DND-41 (cell line): ENCODE measurements around the gene DHX29.

Source experiments
- ATAC-seq: fragments of 200-7000 bp; cut with Tn5 transposase; 3 replicates; pipeline ENCODE4 v1.9.1; 2021; ENCODE audit warnings: low read depth; ENCODE audit not compliant: insufficient read depth
- DNase-seq: peaks from one replicate; pipeline ENCODE4 v3.0.0-alpha.2; 2020
- H2AFZ ChIP-seq: 2 replicates; pipeline ENCODE4 v1.6.0; 2012; ENCODE audit warnings: low read depth, low read length
- H3K27ac ChIP-seq: 2 replicates; pipeline ENCODE4 v1.5.1; 2012; ENCODE audit warnings: low read length, inconsistent platforms
- H3K27me3 ChIP-seq: fragments of 200-600 bp; sonication (generic); 2 replicates; pipeline ENCODE4 v1.6.0; 2012; ENCODE audit warnings: low read length, mild to moderate bottlenecking, inconsistent platforms; ENCODE audit not compliant: insufficient read depth, poor library complexity
- H3K36me3 ChIP-seq: 2 replicates; pipeline ENCODE4 v1.5.1; 2012; ENCODE audit warnings: low read length, inconsistent platforms; ENCODE audit not compliant: insufficient read depth
- H3K4me1 ChIP-seq: 2 replicates; pipeline ENCODE4 v1.5.1; 2012; ENCODE audit warnings: mild to moderate bottlenecking, low read length; ENCODE audit not compliant: insufficient read depth
- H3K4me2 ChIP-seq: 2 replicates; pipeline ENCODE4 v1.6.0; 2012; ENCODE audit warnings: mild to moderate bottlenecking, moderate library complexity, low read length, inconsistent platforms; ENCODE audit not compliant: insufficient read depth
- H3K4me3 ChIP-seq, 2 experiments: fragments of 200-600 bp in 1 of 2; shearing (Covaris generic) in 1 of 2; 2 replicates each; pipeline ENCODE4 v1.5.1; 2012 to 2016; ENCODE audit warnings: inconsistent platforms in 2 of 2, low read length in 2 of 2, mild to moderate bottlenecking in 2 of 2, low read depth in 1 of 2, moderate library complexity in 1 of 2
- H3K79me2 ChIP-seq: 2 replicates; pipeline ENCODE4 v1.6.0; 2012; ENCODE audit warnings: low read length, inconsistent platforms; ENCODE audit not compliant: insufficient read depth
- H3K9ac ChIP-seq: 2 replicates; pipeline ENCODE4 v1.6.0; 2012; ENCODE audit warnings: low read depth, mild to moderate bottlenecking, inconsistent platforms, low read length, moderate library complexity
- H3K9me3 ChIP-seq: 2 replicates; pipeline ENCODE4 v1.5.1; 2012; ENCODE audit warnings: low read length, moderate library complexity, mild to moderate bottlenecking, inconsistent platforms; ENCODE audit not compliant: insufficient read depth, severe bottlenecking
- H4K20me1 ChIP-seq: 2 replicates; pipeline ENCODE4 v1.6.0; 2012; ENCODE audit warnings: low read length; ENCODE audit not compliant: insufficient read depth
- EZH2 ChIP-seq: IDR thresholded peaks from 3 replicates; pipeline ENCODE4 v1.6.1; 2012; ENCODE audit warnings: borderline replicate concordance, low read depth, mild to moderate bottlenecking, moderate library complexity, low read length, inconsistent platforms; ENCODE audit not compliant: severe bottlenecking
- TF ChIP-seq, protein P1 (sequence below): IDR thresholded peaks from 2 replicates; pipeline ENCODE4 v1.5.1; 2012; ENCODE audit warnings: borderline replicate concordance, low read length, moderate library complexity, mild to moderate bottlenecking; ENCODE audit not compliant: poor library complexity, severe bottlenecking; ENCODE audit errors: extremely low read depth

DHX29 gene

DNA sequence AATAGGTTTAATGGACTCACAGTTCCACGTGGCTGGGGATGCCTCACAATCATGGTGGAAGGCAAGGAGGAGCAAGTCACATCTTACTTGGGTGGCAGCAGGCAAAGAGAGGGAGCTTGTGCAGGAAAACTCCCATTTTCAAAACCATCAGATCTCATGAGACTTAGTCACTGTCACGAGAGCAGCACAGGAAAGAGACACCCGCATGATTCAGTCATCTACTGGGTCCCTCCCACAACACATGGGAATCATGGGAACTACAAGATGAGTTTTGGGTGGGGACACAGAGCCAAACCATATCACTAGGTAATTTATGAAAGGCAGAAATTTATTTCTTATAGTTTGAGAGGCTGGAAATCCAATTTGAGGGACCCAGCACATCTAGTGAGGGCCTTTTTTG, 40.3 kb upstream of the DHX29 start:
- no peak overlapping the region for H3K9ac ChIP-seq
- H3K36me3 ChIP-seq = peaks cover 91% of the 10 kb centered on the region
- 0 out of 2 replicates have a peak, but pooled peaks cover 2% of the 10 kb centered on the region for H3K79me2 ChIP-seq
- no peak for TF ChIP-seq EZH2
- TF ChIP-seq, protein P1, sequence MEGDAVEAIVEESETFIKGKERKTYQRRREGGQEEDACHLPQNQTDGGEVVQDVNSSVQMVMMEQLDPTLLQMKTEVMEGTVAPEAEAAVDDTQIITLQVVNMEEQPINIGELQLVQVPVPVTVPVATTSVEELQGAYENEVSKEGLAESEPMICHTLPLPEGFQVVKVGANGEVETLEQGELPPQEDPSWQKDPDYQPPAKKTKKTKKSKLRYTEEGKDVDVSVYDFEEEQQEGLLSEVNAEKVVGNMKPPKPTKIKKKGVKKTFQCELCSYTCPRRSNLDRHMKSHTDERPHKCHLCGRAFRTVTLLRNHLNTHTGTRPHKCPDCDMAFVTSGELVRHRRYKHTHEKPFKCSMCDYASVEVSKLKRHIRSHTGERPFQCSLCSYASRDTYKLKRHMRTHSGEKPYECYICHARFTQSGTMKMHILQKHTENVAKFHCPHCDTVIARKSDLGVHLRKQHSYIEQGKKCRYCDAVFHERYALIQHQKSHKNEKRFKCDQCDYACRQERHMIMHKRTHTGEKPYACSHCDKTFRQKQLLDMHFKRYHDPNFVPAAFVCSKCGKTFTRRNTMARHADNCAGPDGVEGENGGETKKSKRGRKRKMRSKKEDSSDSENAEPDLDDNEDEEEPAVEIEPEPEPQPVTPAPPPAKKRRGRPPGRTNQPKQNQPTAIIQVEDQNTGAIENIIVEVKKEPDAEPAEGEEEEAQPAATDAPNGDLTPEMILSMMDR = no peak
- ATAC-seq = no peak
- no peaks in the 10 kb centered on the region for H3K4me1 ChIP-seq
- no peak overlapping the region for H2AFZ ChIP-seq
- H3K27ac ChIP-seq = no peak overlapping the region
- DNase-seq = no peak
- no peaks in the 10 kb centered on the region for H3K27me3 ChIP-seq
- H3K9me3 ChIP-seq = no peaks in the 10 kb centered on the region
- H3K4me2 ChIP-seq = no peak overlapping the region
- no peaks in the 10 kb centered on the region for H4K20me1 ChIP-seq
- H3K4me3 ChIP-seq = no peak overlapping the region

DNA sequence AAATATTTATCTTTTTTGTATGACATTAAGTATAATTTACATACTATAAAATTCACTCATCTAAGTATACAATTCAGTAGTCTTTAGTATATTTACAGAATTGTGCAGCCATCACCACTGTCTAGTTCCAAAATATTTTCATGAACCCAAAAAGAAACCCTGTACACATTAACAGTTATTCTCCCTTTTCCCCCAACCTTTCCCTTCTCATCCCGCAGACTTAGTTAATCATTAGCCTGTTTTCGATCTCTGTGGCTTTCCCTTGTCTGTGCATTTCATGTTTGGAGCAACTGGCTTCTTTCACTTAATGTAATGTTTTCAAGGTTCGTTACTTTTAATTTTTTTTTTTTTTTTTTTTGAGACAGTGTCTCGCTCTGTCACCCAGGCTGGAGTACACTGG, 37.8 kb upstream of the DHX29 start:
- Histone ChIP-seq H3K27ac (no peak overlapping the region), H3K4me2 (no peak overlapping the region), H3K79me2 (0 out of 2 replicates have a peak, but pooled peaks cover 3% of the 10 kb centered on the region), H3K9ac (no peak overlapping the region), H3K36me3 (peaks cover 92% of the 10 kb centered on the region), H3K27me3 (no peaks in the 10 kb centered on the region), H3K4me1 (no peaks in the 10 kb centered on the region), H2AFZ (no peak overlapping the region), H3K4me3 (no peak overlapping the region), H4K20me1 (no peaks in the 10 kb centered on the region), H3K9me3 (no peaks in the 10 kb centered on the region)
- TF ChIP-seq EZH2 = no peak
- TF ChIP-seq, protein P1 = no peak
- no peak for ATAC-seq
- no peak for DNase-seq

DNA sequence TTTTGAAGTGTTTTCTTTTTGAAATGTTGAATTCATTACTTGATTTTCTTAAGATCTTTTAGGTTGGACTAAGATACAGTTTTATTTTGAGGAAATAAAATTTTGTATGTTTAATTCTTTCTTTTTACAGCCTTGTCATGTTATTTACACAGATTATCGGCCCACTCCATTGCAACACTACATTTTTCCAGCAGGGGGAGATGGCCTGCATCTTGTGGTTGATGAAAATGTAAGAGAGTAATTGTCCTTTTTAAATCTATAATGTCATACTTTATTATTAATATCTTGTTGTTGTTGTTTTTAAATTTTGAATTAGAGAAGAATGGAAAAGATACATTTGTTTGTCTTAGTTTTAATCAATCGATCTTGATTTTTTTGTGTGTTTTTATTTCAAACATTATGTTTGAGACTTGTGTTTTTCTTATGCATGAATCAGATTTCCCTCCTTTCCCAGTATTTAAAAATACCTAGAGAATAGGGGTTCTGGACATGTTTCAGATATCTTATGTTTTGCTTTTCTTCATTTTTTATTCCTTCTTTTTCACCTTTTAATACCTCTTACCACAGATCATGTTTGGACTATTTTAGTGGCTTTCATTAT, 37.0 kb upstream of the DHX29 start:
- Histone ChIP-seq H2AFZ (no peak overlapping the region), H4K20me1 (no peaks in the 10 kb centered on the region), H3K4me2 (no peak overlapping the region), H3K27me3 (no peaks in the 10 kb centered on the region), H3K4me1 (no peaks in the 10 kb centered on the region), H3K9ac (no peak overlapping the region), H3K36me3 (peaks cover 83% of the 10 kb centered on the region), H3K27ac (no peak overlapping the region), H3K79me2 (0 out of 2 replicates have a peak, but pooled peaks cover 3% of the 10 kb centered on the region), H3K4me3 (no peak overlapping the region), H3K9me3 (no peaks in the 10 kb centered on the region)
- ATAC-seq (peak; percentile 67), DNase-seq (peak; percentile 66)
- TF ChIP-seq, protein P1 = peak; percentile 89
- TF ChIP-seq EZH2 = no peak
